ENCODE measurements around the gene RTTN. TPM values are rescaled to one million over a fixed set of nuclear protein-coding genes. Genes with fewer than 3 reads are reported as not detected.

The RTTN gene
- total RNA-seq, 1 donor from 2014 or later: 8.8 TPM

- H3K4me1 Mint-ChIP-seq (ENCODE audit: unreplicated experiment): no peaks in the 10 kb centered on the region
- H3K4me3 Mint-ChIP-seq (ENCODE audit: unreplicated experiment): no peak overlapping the region
- H3K36me3 Mint-ChIP-seq (ENCODE audit: unreplicated experiment): peaks cover 12% of the 10 kb centered on the region
- no peak for DNase-seq (ENCODE audit: extremely low spot score, unreplicated experiment)
- H3K27me3 Mint-ChIP-seq (ENCODE audit: unreplicated experiment): no peaks in the 10 kb centered on the region
- peaks cover 32% of the 10 kb centered on the region for H3K9me3 Mint-ChIP-seq (ENCODE audit: unreplicated experiment)
- no peak for TF ChIP-seq CTCF (IDR thresholded peaks at IDR 0.05)
- H3K27ac Mint-ChIP-seq (ENCODE audit: unreplicated experiment): no peak overlapping the region
Observed at GRCh38 chr18:69974365-69974764, 231.1 kb downstream of the RTTN start.

- H3K27me3 Mint-ChIP-seq (ENCODE audit: unreplicated experiment): no peaks in the 10 kb centered on the region
- peaks cover 4% of the 10 kb centered on the region for H3K36me3 Mint-ChIP-seq (ENCODE audit: unreplicated experiment)
- no peak overlapping the region for H3K27ac Mint-ChIP-seq (ENCODE audit: unreplicated experiment)
- peaks cover 12% of the 10 kb centered on the region for H3K9me3 Mint-ChIP-seq (ENCODE audit: unreplicated experiment)
- no peak overlapping the region for H3K4me3 Mint-ChIP-seq (ENCODE audit: unreplicated experiment)
- TF ChIP-seq CTCF (IDR thresholded peaks at IDR 0.05): no peak
- no peak for DNase-seq (ENCODE audit: extremely low spot score, unreplicated experiment)
- H3K4me1 Mint-ChIP-seq (ENCODE audit: unreplicated experiment): no peaks in the 10 kb centered on the region
Observed at GRCh38 chr18:69969491-69969890, 236.0 kb downstream of the RTTN start.

GRCh38 chr18:69968039-69968438 lies 237.4 kb downstream of the RTTN start:
- Mint-ChIP-seq H3K9me3 (ENCODE audit: unreplicated experiment) (peaks cover 9% of the 10 kb centered on the region), H3K4me3 (ENCODE audit: unreplicated experiment) (no peak overlapping the region), H3K27ac (ENCODE audit: unreplicated experiment) (no peak overlapping the region), H3K27me3 (ENCODE audit: unreplicated experiment) (no peaks in the 10 kb centered on the region), H3K4me1 (ENCODE audit: unreplicated experiment) (no peaks in the 10 kb centered on the region), H3K36me3 (ENCODE audit: unreplicated experiment) (peaks cover 4% of the 10 kb centered on the region)
- no peak for DNase-seq (ENCODE audit: extremely low spot score, unreplicated experiment)
- TF ChIP-seq CTCF (IDR thresholded peaks at IDR 0.05): no peak

GRCh38 chr18:69963196-69963595 lies 242.3 kb downstream of the RTTN start:
- H3K9me3 Mint-ChIP-seq (ENCODE audit: unreplicated experiment): no peaks in the 10 kb centered on the region
- H3K36me3 Mint-ChIP-seq (ENCODE audit: unreplicated experiment): peaks cover 2% of the 10 kb centered on the region
- H3K27ac Mint-ChIP-seq (ENCODE audit: unreplicated experiment): no peak overlapping the region
- no peak overlapping the region for H3K4me3 Mint-ChIP-seq (ENCODE audit: unreplicated experiment)
- DNase-seq (ENCODE audit: extremely low spot score, unreplicated experiment): no peak
- H3K4me1 Mint-ChIP-seq (ENCODE audit: unreplicated experiment): no peaks in the 10 kb centered on the region
- no peaks in the 10 kb centered on the region for H3K27me3 Mint-ChIP-seq (ENCODE audit: unreplicated experiment)
- no peak for TF ChIP-seq CTCF (IDR thresholded peaks at IDR 0.05)

- Mint-ChIP-seq H3K4me3 (ENCODE audit: unreplicated experiment) (no peak overlapping the region), H3K36me3 (ENCODE audit: unreplicated experiment) (peaks cover 2% of the 10 kb centered on the region), H3K27me3 (ENCODE audit: unreplicated experiment) (no peaks in the 10 kb centered on the region), H3K27ac (ENCODE audit: unreplicated experiment) (no peak overlapping the region), H3K9me3 (ENCODE audit: unreplicated experiment) (no peaks in the 10 kb centered on the region), H3K4me1 (ENCODE audit: unreplicated experiment) (no peaks in the 10 kb centered on the region)
- no peak for DNase-seq (ENCODE audit: extremely low spot score, unreplicated experiment)
- no peak for TF ChIP-seq CTCF (IDR thresholded peaks at IDR 0.05)
Observed at GRCh38 chr18:69961718-69962117, 243.8 kb downstream of the RTTN start.
